B cell (primary cell): ENCODE results near the gene ERC2.

Experiments
- CTCF ChIP-seq: fragments of 200-600 bp; IDR thresholded peaks from one replicate; pipeline ENCODE4 v1.8.0; 2022; ENCODE audit warnings: antibody characterized with exemption, mild to moderate bottlenecking
- EZH2 ChIP-seq: IDR thresholded peaks from 2 replicates; pipeline ENCODE4 v1.6.1; 2012; ENCODE audit warnings: borderline replicate concordance, low read depth, mild to moderate bottlenecking, moderate library complexity, low read length; ENCODE audit not compliant: insufficient read depth, poor library complexity, severe bottlenecking

GRCh38 chr3:55607844-55608243 is 860.4 kb downstream of the ERC2 start:
- TF ChIP-seq CTCF = no peak
- TF ChIP-seq EZH2 = no peak
